Myocyte (in vitro differentiated cells): ENCODE results near the gene WIPF2. TPM values are rescaled to one million over a fixed set of nuclear protein-coding genes. Genes with fewer than 3 reads are reported as not detected.

Experiments used
- DNase-seq: peaks from one replicate; pipeline ENCODE4 v3.0.0-alpha.2; 2012; ENCODE audit warnings: low read depth
- total RNA-seq: library from RNA; depleted of rRNA; stranded (reverse); fragments of >200 nt; gene quantifications from 2 replicates; pipeline ENCODE4 v1.2.3, GENCODE V29; 2014

Gene WIPF2
- total RNA-seq, 1 donor from 2014 or later: 3.8 TPM

DNA sequence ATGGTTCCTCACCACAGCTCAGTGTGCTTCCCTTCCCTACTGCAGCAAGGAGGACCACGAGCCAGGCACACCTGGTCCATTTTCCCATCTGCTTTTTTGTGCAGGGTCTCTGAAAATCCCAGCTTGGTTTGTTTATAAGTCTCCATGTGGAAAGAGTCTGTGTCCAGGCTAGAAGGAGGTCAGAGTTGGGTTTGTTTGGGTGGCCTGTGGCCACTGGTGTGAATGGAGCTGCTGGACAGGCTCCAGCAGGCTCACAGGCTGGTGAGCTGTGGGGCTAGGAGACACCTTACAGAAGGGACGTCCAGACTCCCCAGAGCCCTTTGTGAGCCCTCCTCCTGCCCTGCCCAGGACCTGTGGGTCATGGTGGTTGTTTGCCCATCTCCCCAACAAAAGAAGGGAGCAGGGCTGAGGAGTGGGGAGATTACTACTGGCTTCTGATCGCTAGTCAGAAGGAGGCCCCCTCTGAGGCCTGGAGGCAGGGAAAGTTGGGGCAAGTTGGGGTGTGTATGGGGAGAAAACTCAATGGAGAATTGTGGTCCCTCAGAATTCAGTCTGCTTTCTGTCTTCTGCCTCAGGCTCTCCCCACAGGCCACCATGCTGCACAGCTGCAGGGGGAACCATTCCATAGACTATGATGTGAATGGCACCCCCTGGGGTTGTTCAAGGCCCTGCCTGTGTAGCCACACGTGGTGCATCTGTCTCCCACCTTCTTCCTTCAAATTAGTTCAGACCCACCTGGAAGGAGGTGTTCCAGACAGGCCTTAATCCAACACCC lies 94.0 kb downstream of the WIPF2 start:
- DNase-seq: peak; percentile 70

DNA sequence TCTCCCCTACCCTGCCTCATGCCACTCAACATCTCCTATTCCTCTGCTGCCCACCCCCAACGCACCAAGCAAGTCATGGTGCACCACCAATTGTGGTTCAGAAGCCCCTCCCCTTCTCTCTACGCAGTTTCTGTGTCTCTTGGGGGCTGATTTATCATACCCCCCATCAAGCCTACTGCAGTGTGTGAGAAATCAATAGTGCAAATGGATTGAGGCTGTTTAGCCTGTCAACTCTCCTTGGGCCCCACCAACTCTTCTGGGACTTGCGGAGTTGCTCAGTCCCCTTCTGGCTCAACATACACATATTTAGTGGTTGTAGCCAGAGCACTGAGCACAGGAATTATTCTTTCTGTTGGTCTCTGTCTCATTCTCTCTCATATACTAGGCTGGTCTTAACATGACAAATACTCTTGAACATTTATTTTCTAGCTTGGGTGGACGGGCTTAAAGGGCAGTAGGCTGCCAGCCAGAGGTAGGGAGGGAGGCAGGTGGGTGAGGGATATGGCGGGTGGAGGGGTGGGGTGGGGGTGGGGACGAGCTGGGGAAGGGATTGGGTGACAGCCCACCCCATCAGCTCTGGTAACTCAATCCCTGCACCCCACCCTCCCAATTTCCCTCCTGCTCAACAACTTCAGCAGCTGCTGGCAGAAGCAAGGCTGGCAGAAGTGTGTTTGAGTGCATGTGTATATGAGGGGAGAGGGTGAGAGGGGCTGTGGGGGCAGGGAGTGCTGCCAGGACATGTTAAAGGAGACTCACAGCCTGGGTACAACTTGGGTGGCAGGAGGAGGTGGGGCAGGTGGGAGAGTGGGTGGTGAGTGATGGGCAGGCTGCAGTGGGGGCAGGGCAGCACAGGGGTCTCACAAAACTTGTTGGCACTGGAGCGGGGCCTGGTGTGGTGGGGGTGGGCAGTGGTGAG lies 94.8 kb downstream of the WIPF2 start:
- DNase-seq: peak; percentile 65

DNA sequence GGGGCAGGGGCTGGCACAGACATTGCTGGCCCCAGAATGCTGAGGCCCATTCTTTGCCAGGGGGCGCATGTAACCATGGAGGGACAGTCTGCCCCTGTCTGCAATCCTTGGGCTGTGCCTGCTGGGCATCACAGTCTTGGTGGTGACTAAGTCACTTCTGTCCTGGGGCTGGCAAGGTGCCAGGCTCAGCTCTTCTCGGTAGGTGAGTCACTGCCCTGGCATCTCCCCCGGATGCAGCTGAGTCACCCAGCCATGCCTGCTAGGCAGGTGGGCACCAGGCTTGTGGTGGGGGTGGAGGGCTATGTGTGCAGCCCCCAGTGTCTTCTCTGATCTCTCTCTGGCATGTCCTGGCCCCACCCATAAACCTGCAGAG lies 95.5 kb downstream of the WIPF2 start:
- DNase-seq: peak; percentile 97

DNA sequence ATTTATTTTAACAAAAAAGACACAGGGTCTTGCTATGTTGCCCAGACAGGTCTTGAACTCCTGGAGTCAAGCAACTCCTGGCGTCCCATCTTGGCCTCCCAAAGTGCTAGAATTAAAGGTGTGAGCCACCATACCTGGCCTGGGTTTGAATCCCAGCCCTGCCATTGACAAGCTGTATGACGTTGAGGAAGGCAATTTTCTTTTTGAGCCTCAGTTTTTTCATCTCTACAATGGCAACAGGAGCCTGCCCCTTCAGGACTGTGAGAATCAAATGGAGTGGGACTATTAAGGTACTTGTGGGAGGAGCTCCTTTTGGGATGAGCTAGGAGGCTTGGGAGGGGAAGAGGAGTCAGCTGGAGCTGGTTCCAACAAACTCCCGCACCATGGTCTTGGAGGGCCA lies 96.1 kb downstream of the WIPF2 start:
- no peak for DNase-seq

DNA sequence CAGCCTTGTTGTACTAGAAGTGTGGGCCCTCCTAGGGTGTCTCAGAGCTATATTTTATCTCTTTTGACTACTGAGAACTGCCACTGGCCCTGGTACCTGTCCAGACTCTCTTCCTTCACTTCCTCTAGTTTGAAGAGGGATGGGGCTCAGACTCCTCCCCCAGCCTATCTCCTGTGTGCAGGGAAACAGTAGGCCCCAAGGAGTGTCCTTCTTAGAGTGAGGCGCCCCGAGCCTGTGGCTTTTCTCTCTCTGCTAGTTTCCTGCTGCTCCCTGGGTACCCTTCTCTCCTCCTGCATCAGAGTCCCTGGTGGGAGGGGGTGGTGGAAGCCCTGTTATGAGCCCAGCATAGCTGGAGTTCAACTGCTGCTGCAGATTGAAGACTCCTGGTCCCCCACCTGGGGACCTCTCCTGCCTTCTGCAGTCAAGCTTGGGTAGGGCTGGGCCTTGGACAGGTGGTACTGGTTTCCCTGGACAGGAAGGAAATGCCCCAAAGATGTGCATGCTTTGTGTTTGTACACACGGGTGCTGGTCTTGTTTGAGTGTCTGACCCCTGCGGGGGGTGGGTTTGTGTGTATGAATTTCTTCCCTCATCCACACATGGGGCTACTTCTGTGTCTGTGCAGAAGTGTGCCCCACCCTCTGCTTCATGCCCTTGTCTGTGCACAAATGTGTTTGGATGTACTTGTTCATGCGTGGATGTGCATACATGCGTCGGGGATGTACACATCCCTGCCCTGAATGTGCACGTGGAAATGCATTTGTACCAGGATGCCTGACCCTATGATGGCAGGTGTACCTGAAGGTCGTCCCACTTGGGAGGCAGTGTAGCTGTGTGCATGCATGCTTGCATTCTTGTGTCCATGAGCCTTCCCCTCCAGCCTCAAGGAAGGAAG lies 96.8 kb downstream of the WIPF2 start:
- DNase-seq: no peak

DNA sequence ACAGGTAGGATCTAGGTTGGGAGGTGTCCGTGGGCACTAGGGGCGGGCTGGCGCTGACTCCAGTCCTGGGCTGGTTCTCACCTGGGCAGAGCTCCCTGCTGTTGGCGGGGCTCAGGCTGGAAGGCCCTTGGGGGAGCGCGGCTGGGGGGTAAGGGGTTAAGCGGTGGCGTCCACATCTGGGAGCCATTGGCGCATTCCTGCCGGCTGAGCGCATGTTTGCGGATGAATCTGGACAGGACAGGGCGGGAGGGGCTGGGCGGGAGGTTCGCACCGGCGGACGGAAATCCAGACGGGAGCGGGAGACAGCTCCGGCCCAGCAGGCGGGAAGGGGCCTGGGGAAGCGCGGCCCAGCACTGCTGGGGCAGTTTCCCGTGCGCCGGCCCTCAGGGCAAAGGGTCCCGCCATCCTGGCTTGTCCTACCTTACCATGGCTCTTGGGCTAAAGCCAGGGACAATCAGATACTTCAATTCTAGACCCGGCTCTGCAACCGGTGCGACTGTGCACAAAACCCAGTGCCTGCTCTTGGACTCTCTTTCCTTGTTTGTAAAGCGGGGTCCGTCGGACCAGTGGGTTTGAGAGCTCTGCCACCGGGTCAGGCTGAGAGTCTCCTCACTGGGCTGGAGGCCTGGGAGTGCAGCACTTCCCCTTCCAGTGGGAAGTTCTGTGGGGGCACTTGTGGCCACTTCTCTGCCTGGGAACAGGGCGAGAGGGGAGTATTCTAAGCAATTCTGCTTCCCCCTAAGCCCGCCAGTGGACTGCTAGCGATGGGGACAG lies 97.7 kb downstream of the WIPF2 start:
- peak; percentile 67 for DNase-seq

GRCh38 chr17:40317345-40317873 lies 98.3 kb downstream of the WIPF2 start:
- DNase-seq: peak; percentile 80

DNA sequence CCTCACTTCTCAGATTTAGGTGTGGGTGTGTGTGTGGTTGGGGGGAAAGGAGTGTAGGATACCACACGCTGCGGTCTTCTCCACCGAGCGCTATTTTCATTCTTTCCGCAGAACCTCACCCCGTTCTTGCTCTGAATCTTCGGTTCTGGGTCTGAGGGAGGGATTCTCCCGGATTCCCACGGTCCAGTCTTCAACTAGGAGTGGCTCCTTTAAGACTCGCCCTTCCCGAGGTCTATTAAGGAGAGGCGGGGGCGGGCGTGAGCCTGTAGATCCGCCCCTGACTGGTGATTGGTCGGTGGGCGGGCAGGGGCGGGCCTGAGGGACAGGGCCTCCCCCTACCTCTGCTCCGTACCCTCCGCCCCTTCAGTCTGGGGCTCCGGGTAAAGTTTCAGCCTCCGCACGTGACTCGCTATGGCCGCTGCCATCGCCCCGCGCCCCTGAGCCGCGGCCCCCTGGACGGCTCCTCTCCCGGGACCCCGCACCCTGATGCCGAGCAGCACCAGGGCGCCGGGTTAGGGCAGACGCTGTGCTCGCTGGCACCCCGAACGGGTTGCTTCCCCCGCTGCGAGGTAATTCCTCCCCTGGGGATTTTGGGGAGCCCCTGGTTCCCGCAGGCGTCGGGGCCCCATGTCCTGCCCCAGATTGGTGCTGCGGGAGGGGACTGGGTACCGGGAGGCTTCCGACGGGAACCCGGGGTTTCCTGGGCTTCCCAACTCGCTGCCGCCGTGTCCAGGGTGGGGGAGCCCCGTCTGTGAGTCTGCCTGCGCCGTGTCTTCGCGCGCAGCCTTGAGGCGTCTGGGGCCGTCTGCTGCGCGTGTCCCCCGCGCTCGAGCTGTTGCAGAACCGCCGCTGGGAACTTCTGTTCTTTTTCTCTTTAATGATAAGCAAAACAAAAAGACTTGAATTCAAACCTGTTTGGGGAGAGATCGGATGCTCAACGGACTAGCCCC lies 99.1 kb downstream of the WIPF2 start:
- DNase-seq: peak; percentile 98

- DNase-seq: no peak
Observed at GRCh38 chr17:40318830-40319391, 99.8 kb downstream of the WIPF2 start.

- DNase-seq: no peak
Observed at GRCh38 chr17:40319651-40320540, 100.8 kb downstream of the WIPF2 start.

DNA sequence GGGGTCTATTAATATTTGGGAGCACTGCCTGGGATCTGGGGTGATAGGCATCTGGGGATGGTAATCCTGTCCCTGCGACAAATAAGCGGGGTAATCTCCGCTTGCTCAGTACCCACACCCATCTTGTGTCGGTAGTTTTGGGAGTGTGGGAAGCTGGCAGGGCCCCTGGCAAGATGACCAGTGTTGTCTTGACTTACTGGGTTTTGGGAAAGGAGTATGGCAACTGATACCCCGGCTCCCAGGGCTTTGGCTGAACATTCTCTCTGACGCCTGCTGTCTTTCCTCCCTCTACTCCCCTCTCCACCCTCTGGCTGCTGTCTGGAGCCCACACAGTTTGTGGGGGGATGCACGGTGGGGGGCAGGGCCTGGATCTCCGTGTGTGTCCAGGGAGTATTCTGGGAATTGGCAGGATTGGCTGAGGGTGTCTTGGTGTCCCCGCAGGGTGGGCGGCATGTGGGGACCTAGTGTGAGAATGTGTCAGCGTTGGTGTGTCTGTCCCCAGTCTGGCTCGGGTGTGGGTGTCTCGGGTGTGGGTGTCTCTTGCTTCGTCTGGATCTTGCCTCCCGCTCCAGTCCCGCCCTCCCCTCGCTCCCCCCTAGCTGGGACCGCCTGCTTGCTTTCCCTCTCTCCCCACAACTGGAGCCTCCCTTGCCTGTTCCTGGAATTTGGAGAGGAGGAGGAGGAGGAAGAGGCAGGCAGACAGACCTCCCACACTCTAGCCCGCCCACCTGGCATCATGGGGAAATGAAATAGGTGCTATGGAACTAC lies 101.8 kb downstream of the WIPF2 start:
- peak; percentile 49 for DNase-seq

DNA sequence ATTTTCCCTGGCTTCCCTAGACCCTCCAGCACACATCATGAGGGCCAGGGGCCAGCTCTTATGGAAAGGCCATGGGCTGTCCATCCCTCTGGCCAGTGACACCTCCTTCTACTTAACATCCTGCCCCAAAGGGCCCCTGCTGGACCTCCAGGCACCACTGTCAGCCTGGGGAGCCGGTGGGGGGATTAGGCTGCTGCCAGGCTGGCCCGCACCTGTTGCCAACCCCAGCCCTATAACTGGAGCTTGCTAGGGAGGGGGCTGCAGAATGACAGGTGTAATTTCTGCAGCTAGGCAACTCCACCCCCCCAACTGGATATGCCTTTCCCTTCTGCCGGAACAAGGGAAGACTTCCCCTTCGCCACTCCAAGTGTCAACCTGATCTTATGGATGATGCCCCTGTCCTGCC lies 102.4 kb downstream of the WIPF2 start:
- DNase-seq: peak; percentile 60

- DNase-seq: peak; percentile 68
Observed at GRCh38 chr17:40321961-40322357, 102.9 kb downstream of the WIPF2 start.

GRCh38 chr17:40322358-40323315 lies 103.5 kb downstream of the WIPF2 start:
- DNase-seq: peak; percentile 75
